ENCODE measurements around the gene GRM1.

GRM1 gene

GRCh38 chr6:146397638-146398037, 368.8 kb downstream of the GRM1 start:
- no peak for DNase-seq

- no peak for DNase-seq
Measured at GRCh38 chr6:146402476-146402875, 373.6 kb downstream of the GRM1 start.

- no peak for DNase-seq
Measured at GRCh38 chr6:146408583-146408982, 379.7 kb downstream of the GRM1 start.

- no peak for DNase-seq
Measured at GRCh38 chr6:146410851-146411595, 382.2 kb downstream of the GRM1 start.

- DNase-seq = no peak
Measured at GRCh38 chr6:146419576-146419975, 390.7 kb downstream of the GRM1 start.

- DNase-seq = no peak
Measured at GRCh38 chr6:146420255-146420654, 391.4 kb downstream of the GRM1 start.

GRCh38 chr6:146422789-146423375, 394.0 kb downstream of the GRM1 start:
- DNase-seq = no peak

- no peak for DNase-seq
Measured at GRCh38 chr6:146423452-146423851, 394.6 kb downstream of the GRM1 start.

- DNase-seq = no peak
Measured at GRCh38 chr6:146426516-146426915, 397.7 kb downstream of the GRM1 start.

GRCh38 chr6:146429831-146430230, 401.0 kb downstream of the GRM1 start:
- DNase-seq = no peak

GRCh38 chr6:146433881-146434731, 405.2 kb downstream of the GRM1 start:
- DNase-seq = no peak

GRCh38 chr6:146434732-146435390, 406.0 kb downstream of the GRM1 start:
- DNase-seq = no peak

GRCh38 chr6:146441907-146442306, 413.0 kb downstream of the GRM1 start:
- DNase-seq = no peak

GRCh38 chr6:146444189-146444588, 415.3 kb downstream of the GRM1 start:
- no peak for DNase-seq

GRCh38 chr6:146445233-146445632, 416.4 kb downstream of the GRM1 start:
- no peak for DNase-seq

GRCh38 chr6:146456886-146457285, 428.0 kb downstream of the GRM1 start:
- DNase-seq = no peak

GRCh38 chr6:146460941-146461340, 432.1 kb downstream of the GRM1 start:
- DNase-seq = no peak

GRCh38 chr6:146470091-146470770, 441.4 kb downstream of the GRM1 start:
- DNase-seq = no peak

- DNase-seq = no peak
Measured at GRCh38 chr6:146472918-146473317, 444.1 kb downstream of the GRM1 start.

GRCh38 chr6:146481527-146481926, 452.7 kb downstream of the GRM1 start:
- no peak for DNase-seq

GRCh38 chr6:146484411-146484810, 455.5 kb downstream of the GRM1 start:
- DNase-seq = no peak
